Right lobe of liver (tissue), 4 donors: Measurements from ENCODE around the gene PITPNM3.

ENCODE experiments used
- CTCF ChIP-seq, 4 donors: fragments of 200-600 bp in 3 of 4; fragments of 450-650 bp in 1 of 4; IDR thresholded peaks; one replicate each; pipeline versions ENCODE4 v1.5.1 to v1.8.0; 2016 to 2022; ENCODE audit warnings: antibody characterized with exemption in 4 of 4, mild to moderate bottlenecking in 2 of 4
- POLR2A ChIP-seq: fragments of 450-650 bp; IDR thresholded peaks from one replicate; pipeline ENCODE4 v1.6.1; 2017; ENCODE audit warnings: antibody characterized with exemption, mild to moderate bottlenecking
- donor health status: DM: no; HTN: no; CAD: no.
- donor health status: DM: no; HTN: no; CAD: no.
- donor health status: DM: no; HTN: yes; CAD: no.

- TF ChIP-seq CTCF (IDR thresholded peaks at IDR 0.05) (no peak), POLR2A (no peak)
Observed at GRCh38 chr17:6429266-6429665, 127.1 kb downstream of the PITPNM3 start.
